ENCODE results near the gene IMP4.

Gene IMP4

DNA sequence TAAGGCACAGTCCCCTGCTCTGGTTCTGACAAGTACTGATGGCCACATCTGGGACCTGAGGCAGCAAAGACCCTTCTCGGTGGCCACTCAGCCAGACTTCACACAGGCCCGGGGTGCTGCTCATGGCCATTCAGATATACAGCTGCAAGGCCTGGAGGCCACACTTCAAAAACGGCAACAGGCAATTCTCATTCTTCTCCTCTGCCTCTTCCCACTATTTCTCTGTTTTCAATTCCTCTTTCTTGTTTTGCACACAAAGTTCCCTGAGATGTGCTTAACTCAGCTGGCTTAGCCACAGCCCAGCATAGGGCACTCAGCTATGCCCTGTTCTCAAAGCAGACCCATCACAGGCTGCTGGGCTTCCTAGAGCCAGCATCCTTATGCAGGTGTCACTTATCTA lies 43.0 kb downstream of the IMP4 start:
- TF ChIP-seq, protein P1, sequence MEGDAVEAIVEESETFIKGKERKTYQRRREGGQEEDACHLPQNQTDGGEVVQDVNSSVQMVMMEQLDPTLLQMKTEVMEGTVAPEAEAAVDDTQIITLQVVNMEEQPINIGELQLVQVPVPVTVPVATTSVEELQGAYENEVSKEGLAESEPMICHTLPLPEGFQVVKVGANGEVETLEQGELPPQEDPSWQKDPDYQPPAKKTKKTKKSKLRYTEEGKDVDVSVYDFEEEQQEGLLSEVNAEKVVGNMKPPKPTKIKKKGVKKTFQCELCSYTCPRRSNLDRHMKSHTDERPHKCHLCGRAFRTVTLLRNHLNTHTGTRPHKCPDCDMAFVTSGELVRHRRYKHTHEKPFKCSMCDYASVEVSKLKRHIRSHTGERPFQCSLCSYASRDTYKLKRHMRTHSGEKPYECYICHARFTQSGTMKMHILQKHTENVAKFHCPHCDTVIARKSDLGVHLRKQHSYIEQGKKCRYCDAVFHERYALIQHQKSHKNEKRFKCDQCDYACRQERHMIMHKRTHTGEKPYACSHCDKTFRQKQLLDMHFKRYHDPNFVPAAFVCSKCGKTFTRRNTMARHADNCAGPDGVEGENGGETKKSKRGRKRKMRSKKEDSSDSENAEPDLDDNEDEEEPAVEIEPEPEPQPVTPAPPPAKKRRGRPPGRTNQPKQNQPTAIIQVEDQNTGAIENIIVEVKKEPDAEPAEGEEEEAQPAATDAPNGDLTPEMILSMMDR (IDR thresholded peaks at IDR 0.05; ENCODE audit: borderline replicate concordance, control extremely low read depth, extremely low read depth, insufficient read depth, missing control alignments), result no peak
- DNase-seq (ENCODE audit: low spot score), result no peak
- in situ Hi-C loops (cut with MboI; ENCODE audit: low sequenced_read_pairs, unreplicated experiment), result no loop called here

DNA sequence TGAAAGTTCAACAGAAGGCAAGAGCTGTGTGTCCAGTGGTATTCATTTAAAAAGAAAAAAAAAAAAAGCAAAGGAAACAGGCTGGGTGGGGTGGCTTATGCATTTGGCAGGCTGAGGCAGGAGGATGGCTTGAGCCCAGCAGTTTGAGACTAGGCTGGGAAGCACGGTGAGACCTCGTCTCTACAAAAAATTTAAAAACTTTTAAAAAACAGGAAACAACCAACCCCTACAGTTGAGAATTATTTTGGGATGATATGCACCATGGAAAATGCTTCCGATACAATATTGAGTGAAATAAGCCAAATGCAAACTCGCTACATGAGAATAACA lies 44.3 kb downstream of the IMP4 start:
- DNase-seq (ENCODE audit: low spot score), result no peak
- TF ChIP-seq, protein P1 (IDR thresholded peaks at IDR 0.05; ENCODE audit: borderline replicate concordance, control extremely low read depth, extremely low read depth, insufficient read depth, missing control alignments), result no peak
- in situ Hi-C loops (cut with MboI; ENCODE audit: low sequenced_read_pairs, unreplicated experiment), result no loop called here

DNA sequence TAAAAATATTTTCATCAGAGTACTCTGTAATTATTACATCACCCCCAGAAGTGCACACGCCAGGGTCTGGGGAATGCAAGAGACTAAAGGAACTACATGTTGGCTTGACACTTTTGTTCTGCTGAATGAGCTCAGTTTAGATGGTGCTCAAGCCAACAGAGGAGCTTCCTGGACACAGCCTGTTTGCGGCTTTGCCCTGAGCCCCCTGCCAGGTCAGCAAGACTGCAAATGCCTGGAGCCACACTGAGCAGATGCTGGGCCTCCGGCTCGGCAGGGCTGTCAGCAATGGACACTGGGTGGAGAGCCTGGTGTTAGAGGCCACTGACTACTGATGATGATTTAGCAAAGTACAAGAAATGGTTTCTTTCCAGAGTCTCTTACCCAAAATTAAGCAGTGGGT lies 45.1 kb downstream of the IMP4 start:
- in situ Hi-C loops (cut with MboI; ENCODE audit: low sequenced_read_pairs, unreplicated experiment), result no loop called here
- DNase-seq (ENCODE audit: low spot score), result no peak
- TF ChIP-seq, protein P1 (IDR thresholded peaks at IDR 0.05; ENCODE audit: borderline replicate concordance, control extremely low read depth, extremely low read depth, insufficient read depth, missing control alignments), result no peak

DNA sequence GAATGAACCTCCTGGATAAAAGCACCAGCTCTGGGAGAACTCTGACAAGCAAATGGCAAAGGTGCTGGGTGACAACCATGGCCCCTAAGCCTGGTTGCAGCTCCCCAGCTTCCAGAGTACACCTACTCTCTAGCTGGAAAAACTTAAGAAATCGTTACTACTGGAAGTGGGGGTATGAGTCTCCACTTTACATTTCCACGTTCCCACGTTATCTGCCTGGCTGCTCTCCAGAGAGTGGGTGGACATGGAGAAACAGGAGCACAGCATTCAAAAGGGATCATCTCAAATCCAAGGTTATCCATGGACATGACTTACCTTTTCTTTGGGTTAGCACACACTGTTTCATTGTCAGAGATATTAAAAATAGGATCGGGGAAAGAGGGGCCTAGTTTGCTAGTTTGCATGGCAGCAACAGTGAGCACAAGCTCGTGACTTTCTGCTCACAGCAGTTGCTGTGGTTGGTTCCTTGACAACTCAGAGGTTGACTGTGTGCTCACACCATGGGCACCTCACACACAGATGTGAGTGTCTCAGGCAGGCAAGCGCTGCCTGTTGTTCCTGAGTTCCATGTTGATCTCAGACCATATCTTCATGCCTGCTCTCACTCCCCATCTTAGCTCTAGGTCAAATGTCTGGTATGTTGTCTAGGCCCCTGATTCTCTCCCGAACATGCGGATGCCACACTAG lies 45.7 kb downstream of the IMP4 start:
- no peak for DNase-seq (ENCODE audit: low spot score)

DNA sequence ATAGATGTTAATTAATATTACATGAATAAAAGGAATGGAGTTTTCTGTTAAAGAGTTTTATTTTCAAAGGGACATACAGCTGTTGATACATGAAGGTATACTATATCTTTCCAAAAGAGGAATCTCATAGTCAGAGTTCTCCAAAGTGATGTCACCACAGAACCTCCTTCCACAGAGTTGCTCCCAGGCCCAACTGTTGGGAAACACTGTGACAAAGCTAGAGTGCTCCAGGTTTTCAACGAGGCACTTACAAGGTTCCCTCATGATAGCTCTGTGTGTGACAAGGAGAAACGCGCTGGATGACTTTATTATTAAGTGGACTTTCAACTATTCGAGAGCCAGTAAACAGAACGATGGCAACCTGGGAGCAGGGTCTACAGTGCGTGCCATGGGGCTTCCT lies 46.7 kb downstream of the IMP4 start:
- TF ChIP-seq, protein P1 (IDR thresholded peaks at IDR 0.05; ENCODE audit: borderline replicate concordance, control extremely low read depth, extremely low read depth, insufficient read depth, missing control alignments), result no peak
- DNase-seq (ENCODE audit: low spot score), result no peak
- in situ Hi-C loops (cut with MboI; ENCODE audit: low sequenced_read_pairs, unreplicated experiment), result no loop called here

More for the DNA sequence above, 45.7 kb downstream of the IMP4 start:
- TF ChIP-seq, protein P1 (IDR thresholded peaks at IDR 0.05; ENCODE audit: borderline replicate concordance, control extremely low read depth, extremely low read depth, insufficient read depth, missing control alignments), result no peak
- in situ Hi-C loops (cut with MboI; ENCODE audit: low sequenced_read_pairs, unreplicated experiment), result no loop called here

DNA sequence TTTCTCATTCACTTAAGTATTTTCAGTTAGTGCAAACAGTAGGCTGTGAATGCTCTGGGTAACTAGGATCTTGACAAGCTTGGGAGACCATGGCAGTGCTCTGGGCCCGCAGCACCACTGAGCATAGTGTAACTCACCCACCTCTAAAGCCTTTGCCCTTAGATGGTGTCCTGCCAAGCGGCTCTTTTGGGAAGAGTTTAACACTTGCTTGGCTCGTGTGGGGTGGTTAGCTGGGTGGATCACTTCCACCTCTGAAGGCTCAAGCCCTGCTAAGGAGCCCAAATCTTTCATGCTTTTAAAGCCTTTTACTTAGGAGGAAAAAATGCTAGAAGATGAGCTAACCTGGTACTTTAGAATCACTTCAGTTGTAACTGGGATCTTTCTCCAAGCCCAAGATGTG lies 47.1 kb downstream of the IMP4 start:
- TF ChIP-seq, protein P1 (IDR thresholded peaks at IDR 0.05; ENCODE audit: borderline replicate concordance, control extremely low read depth, extremely low read depth, insufficient read depth, missing control alignments), result no peak
- DNase-seq (ENCODE audit: low spot score), result no peak
- in situ Hi-C loops (cut with MboI; ENCODE audit: low sequenced_read_pairs, unreplicated experiment), result no loop called here

All from GM13976 (cell line).